Measurements from ENCODE around the gene ALDH1L1.

- TF ChIP-seq GATA3 (IDR thresholded peaks at IDR 0.05; ENCODE audit: low read depth, low read length) (no peak), GATA2 (IDR thresholded peaks at IDR 0.05; ENCODE audit: low read depth, low read length) (no peak)
Measured at GRCh38 chr3:126098391-126098858, 82.0 kb downstream of the ALDH1L1 start.
